Measurements from ENCODE around the gene ZNHIT6. TPM values are rescaled to one million over a fixed set of nuclear protein-coding genes. Genes with fewer than 3 reads are reported as not detected.

The ZNHIT6 gene
- total RNA-seq, 1 experiment from 2014 or later, result 14.3 TPM

- TF ChIP-seq PRRX2 (CRISPR knock-in tag; IDR thresholded peaks at IDR 0.05) (no peak), ZMAT4 (CRISPR knock-in tag; IDR thresholded peaks at IDR 0.05) (no peak), ZBTB43 (CRISPR knock-in tag; IDR thresholded peaks at IDR 0.05) (no peak)
Observed at GRCh38 chr1:85654066-85654782, 54.0 kb downstream of the ZNHIT6 start (continued).

GRCh38 chr1:85652327-85652726 is 55.9 kb downstream of the ZNHIT6 start:
- Mint-ChIP-seq H3K27ac (no peak overlapping the region), H3K36me3 (peaks cover 30% of the 10 kb centered on the region), H3K4me3 (no peak overlapping the region), H3K27me3 (ENCODE audit: low read depth) (no peaks in the 10 kb centered on the region), H3K4me1 (peaks cover 13% of the 10 kb centered on the region), H3K9me3 (peaks cover 13% of the 10 kb centered on the region)
- no peak for TF ChIP-seq MAX (CRISPR knock-in tag; IDR thresholded peaks at IDR 0.05)
- TF ChIP-seq ATF3 (CRISPR knock-in tag; conservative IDR thresholded peaks at IDR 0.05), result no peak
- no peak for TF ChIP-seq JUN (CRISPR knock-in tag; IDR thresholded peaks at IDR 0.05)
- TF ChIP-seq KAT7 (CRISPR knock-in tag; IDR thresholded peaks at IDR 0.05; ENCODE audit: borderline replicate concordance), result no peak
- no peak for TF ChIP-seq IRF2 (CRISPR knock-in tag; IDR thresholded peaks at IDR 0.05; ENCODE audit: borderline replicate concordance, low read depth)
- TF ChIP-seq USF2 (CRISPR knock-in tag; IDR thresholded peaks at IDR 0.05), result no peak
- TF ChIP-seq JAZF1 (CRISPR knock-in tag; IDR thresholded peaks at IDR 0.05), result no peak
- no peak for TF ChIP-seq ETV6 (CRISPR knock-in tag; IDR thresholded peaks at IDR 0.05)
- no peak for TF ChIP-seq ZNF425 (CRISPR knock-in tag; conservative IDR thresholded peaks at IDR 0.05)
- no peak for ATAC-seq
- DNase-seq (ENCODE audit: low spot score), result no peak
- ChIA-PET POLR2A (no interaction called here), CTCF (no interaction called here)

GRCh38 chr1:85650645-85651044 is 57.6 kb downstream of the ZNHIT6 start:
- ATAC-seq (peak; percentile 93), DNase-seq (ENCODE audit: low spot score) (no peak)
- Mint-ChIP-seq H3K4me3 (no peak overlapping the region), H3K36me3 (peaks cover 34% of the 10 kb centered on the region), H3K27ac (peak overlapping the region; percentile 84), H3K27me3 (ENCODE audit: low read depth) (no peaks in the 10 kb centered on the region), H3K4me1 (peaks cover 13% of the 10 kb centered on the region), H3K9me3 (peaks cover 16% of the 10 kb centered on the region)
- TF ChIP-seq PRDM15 (CRISPR knock-in tag; IDR thresholded peaks at IDR 0.05) (no peak), NFE2L1 (CRISPR knock-in tag; IDR thresholded peaks at IDR 0.05) (no peak)
- CTCF ChIA-PET, result no interaction called here
- POLR2A ChIA-PET, result no interaction called here

All from WTC11 (cell line).